Retinal pigment epithelial cell (primary cell): Measurements from ENCODE around the gene FTO.

Experiments
- DNase-seq: peaks from one replicate; pipeline ENCODE4 v3.0.0-alpha.2; 2010; ENCODE audit warnings: low read depth
- H3K4me3 ChIP-seq: 2 replicates; pipeline ENCODE4 v1.5.1; 2011; ENCODE audit warnings: mild to moderate bottlenecking, low read length, control low read depth, moderate library complexity
- CTCF ChIP-seq: conservative IDR thresholded peaks from 2 replicates; pipeline ENCODE4 v1.5.1; 2011; ENCODE audit warnings: low read depth, low read length, control low read depth, inconsistent platforms

Gene FTO

GRCh38 chr16:54052271-54052670 is 348.3 kb downstream of the FTO start:
- no peak overlapping the region for H3K4me3 ChIP-seq
- no peak for TF ChIP-seq CTCF
- no peak for DNase-seq

- no peak overlapping the region for H3K4me3 ChIP-seq
- DNase-seq = no peak
- TF ChIP-seq CTCF = no peak
These were observed 350.2 kb downstream of the FTO start for GRCh38 chr16:54053891-54054820.

GRCh38 chr16:54055191-54055590 is 351.2 kb downstream of the FTO start:
- TF ChIP-seq CTCF = no peak

GRCh38 chr16:54055864-54056263 is 351.9 kb downstream of the FTO start:
- no peak for TF ChIP-seq CTCF
- DNase-seq = no peak
- H3K4me3 ChIP-seq = no peak overlapping the region

More at GRCh38 chr16:54055191-54055590, 351.2 kb downstream of the FTO start:
- H3K4me3 ChIP-seq = no peak overlapping the region
- DNase-seq = no peak

GRCh38 chr16:54056921-54057320 is 353.0 kb downstream of the FTO start:
- no peak for TF ChIP-seq CTCF
- H3K4me3 ChIP-seq = no peak overlapping the region
- no peak for DNase-seq

- DNase-seq = no peak
- H3K4me3 ChIP-seq = no peak overlapping the region
- TF ChIP-seq CTCF = no peak
These were observed 355.4 kb downstream of the FTO start for GRCh38 chr16:54059319-54059718.
